ENCODE data around the gene WDR73. TPM values are rescaled to one million over a fixed set of nuclear protein-coding genes. Genes with fewer than 3 reads are reported as not detected.

The WDR73 gene
- total RNA-seq, 6 donors from 2014 or later, result 21.5 to 138 (median 35.8) TPM

DNA sequence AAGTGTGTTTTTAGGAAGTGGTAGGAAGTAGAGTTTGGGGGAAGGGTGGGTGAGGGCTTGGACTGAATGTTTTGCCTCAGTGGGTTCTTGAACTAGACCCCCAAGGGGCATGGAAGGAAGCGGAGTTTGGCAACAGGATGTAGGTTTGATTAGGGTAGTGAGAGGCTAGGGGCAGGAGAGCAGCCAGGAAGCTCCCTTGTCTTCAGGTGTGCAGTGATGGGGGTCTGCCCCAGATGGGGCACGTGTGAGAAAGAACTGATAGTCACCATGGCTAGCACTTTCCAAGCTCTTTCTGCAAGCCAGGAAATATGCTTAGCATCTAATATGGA lies 48.6 kb downstream of the WDR73 start:
- DNase-seq (no peak), ATAC-seq (ENCODE audit: low FRiP score in 2 of 2) (no peak)
- no peak overlapping the region for H3K27ac ChIP-seq
- peaks cover 0 to 19% (median 6%) of the 10 kb centered on the region in 4 donors for H3K36me3 ChIP-seq
- no peaks in the 10 kb centered on the region for H3K27me3 ChIP-seq
- peaks cover 5 to 16% (median 7%) of the 10 kb centered on the region in 4 donors for H3K4me1 ChIP-seq
- no peak overlapping the region for H3K4me3 ChIP-seq
- no peaks in the 10 kb centered on the region for H3K9me3 ChIP-seq
- TF ChIP-seq POLR2AphosphoS5 (IDR thresholded peaks at IDR 0.05) (no peak), EP300 (IDR thresholded peaks at IDR 0.05) (no peak), POLR2A (IDR thresholded peaks at IDR 0.05) (no peak)
- TF ChIP-seq, protein P1, sequence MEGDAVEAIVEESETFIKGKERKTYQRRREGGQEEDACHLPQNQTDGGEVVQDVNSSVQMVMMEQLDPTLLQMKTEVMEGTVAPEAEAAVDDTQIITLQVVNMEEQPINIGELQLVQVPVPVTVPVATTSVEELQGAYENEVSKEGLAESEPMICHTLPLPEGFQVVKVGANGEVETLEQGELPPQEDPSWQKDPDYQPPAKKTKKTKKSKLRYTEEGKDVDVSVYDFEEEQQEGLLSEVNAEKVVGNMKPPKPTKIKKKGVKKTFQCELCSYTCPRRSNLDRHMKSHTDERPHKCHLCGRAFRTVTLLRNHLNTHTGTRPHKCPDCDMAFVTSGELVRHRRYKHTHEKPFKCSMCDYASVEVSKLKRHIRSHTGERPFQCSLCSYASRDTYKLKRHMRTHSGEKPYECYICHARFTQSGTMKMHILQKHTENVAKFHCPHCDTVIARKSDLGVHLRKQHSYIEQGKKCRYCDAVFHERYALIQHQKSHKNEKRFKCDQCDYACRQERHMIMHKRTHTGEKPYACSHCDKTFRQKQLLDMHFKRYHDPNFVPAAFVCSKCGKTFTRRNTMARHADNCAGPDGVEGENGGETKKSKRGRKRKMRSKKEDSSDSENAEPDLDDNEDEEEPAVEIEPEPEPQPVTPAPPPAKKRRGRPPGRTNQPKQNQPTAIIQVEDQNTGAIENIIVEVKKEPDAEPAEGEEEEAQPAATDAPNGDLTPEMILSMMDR (IDR thresholded peaks at IDR 0.05), result no peak
- WGBS, 2 donors, result 56 to 59% methylated on average over 2 of the region's 2 CpGs

DNA sequence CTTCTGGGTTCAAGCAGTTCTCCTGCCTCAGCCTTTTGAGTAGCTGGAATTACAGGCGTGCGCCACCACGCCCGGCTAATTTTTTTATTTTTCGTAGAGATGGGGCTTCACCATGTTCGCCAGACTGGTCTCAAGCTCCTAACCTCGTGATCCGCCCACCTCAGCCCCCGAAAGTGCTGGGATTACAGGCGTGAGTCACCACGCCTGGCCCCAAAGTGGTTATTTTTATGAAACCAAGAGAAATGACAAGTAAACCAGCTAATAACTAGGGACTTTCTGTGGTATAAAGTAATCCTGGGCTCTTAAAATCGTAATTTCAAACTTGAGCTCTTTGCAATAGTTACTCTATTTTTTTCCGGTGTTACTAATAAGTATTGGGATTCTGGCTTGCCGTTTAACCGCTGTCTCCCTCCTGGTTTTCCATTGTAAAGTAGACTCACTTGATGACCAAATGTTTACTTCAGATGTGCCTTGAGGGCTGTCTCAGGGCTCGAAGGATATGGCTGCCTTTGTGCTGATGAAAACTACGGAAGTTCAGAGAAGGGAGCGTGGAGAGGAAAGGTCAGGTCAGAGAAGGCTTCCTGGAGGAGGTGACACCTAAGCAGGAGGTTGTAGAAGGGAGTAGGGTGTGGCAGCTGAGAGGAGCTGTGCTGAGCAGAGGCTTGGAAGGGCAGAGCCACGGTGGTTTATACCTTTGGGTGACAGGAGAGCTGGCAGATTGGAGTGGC lies 49.1 kb downstream of the WDR73 start:
- peaks cover 5 to 18% (median 8%) of the 10 kb centered on the region in 4 donors for H3K4me1 ChIP-seq
- no peak for DNase-seq
- no peak overlapping the region for H3K4me3 ChIP-seq
- no peak for ATAC-seq (ENCODE audit: low FRiP score in 2 of 2)
- TF ChIP-seq, protein P1 (IDR thresholded peaks at IDR 0.05), result no peak
- no peak for TF ChIP-seq POLR2A (IDR thresholded peaks at IDR 0.05)
- TF ChIP-seq EP300 (IDR thresholded peaks at IDR 0.05), result no peak
- TF ChIP-seq POLR2AphosphoS5 (IDR thresholded peaks at IDR 0.05), result no peak
- no peaks in the 10 kb centered on the region for H3K27me3 ChIP-seq
- H3K9me3 ChIP-seq, result no peaks in the 10 kb centered on the region
- H3K36me3 ChIP-seq, result peaks cover 0 to 19% (median 6%) of the 10 kb centered on the region in 4 donors
- 78 to 82% methylated on average over 19 of the region's 19 CpGs for WGBS, 2 donors
- H3K27ac ChIP-seq, result no peak overlapping the region

DNA sequence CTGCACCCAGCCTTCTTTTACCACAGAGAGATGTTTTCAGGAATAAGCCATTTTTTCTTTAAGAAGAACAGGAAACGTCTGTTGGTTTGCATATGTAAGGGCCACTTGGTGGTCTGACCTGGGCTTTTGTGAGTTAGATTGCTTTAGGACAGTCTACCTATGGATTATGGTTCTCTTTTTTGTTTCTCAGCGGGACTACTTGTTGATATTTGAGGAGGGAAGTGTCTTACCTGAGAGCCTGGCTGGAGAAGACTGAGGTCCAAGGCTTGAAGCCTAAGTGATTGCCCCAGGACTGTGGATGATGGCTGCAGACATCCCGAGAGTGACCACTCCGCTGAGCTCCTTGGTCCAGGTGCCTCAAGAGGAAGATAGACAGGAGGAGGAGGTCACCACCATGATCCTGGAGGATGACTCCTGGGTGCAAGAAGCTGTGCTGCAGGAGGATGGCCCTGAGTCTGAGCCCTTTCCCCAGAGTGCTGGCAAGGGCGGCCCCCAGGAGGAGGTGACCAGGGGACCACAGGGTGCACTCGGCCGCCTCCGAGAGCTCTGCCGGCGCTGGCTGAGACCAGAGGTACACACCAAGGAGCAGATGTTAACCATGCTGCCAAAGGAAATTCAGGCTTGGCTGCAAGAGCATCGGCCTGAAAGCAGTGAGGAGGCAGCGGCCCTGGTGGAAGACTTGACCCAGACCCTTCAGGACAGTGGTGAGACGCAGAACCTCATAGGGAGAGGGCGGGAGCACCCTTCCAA lies 50.3 kb downstream of the WDR73 start:
- DNase-seq (peak in 1 of 2 donors; percentile 56), ATAC-seq (ENCODE audit: low FRiP score in 2 of 2) (no peak)
- Histone ChIP-seq H3K36me3 (peaks cover 0 to 15% (median 6%) of the 10 kb centered on the region in 4 donors), H3K4me3 (no peak overlapping the region), H3K4me1 (peaks cover 5 to 28% (median 15%) of the 10 kb centered on the region in 4 donors), H3K27ac (no peak overlapping the region), H3K9me3 (no peaks in the 10 kb centered on the region), H3K27me3 (no peaks in the 10 kb centered on the region)
- TF ChIP-seq POLR2A (IDR thresholded peaks at IDR 0.05) (no peak), POLR2AphosphoS5 (IDR thresholded peaks at IDR 0.05) (no peak), EP300 (IDR thresholded peaks at IDR 0.05) (no peak)
- TF ChIP-seq, protein P1 (IDR thresholded peaks at IDR 0.05), result no peak
- WGBS, 2 donors, result 92 to 97% methylated on average over 11 to 14 of the region's 14 CpGs

DNA sequence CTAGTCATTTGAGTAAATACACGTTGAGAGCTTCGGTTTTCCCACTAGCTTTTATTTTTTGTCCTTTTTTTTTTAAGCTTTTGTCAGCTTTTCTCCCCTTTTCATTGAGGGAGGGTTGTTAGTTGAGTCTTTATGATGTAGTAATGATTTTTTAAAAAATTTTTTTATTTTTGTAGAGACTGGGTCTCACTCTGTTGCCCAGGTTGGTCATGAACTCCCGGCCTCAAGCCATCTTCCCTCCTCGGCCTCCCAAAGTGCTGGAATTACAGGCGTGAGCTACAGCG lies 52.6 kb downstream of the WDR73 start:
- Histone ChIP-seq H3K27me3 (no peaks in the 10 kb centered on the region), H3K4me3 (peak overlapping the region; percentile 79 to 96 (median 90)), H3K36me3 (peaks cover 0 to 3% (median 1%) of the 10 kb centered on the region in 4 donors), H3K27ac (no peak overlapping the region), H3K4me1 (peaks cover 5 to 28% (median 16%) of the 10 kb centered on the region in 4 donors), H3K9me3 (no peaks in the 10 kb centered on the region)
- DNase-seq (no peak), ATAC-seq (ENCODE audit: low FRiP score in 2 of 2) (no peak)
- TF ChIP-seq POLR2AphosphoS5 (IDR thresholded peaks at IDR 0.05) (no peak), EP300 (IDR thresholded peaks at IDR 0.05) (no peak), POLR2A (IDR thresholded peaks at IDR 0.05) (no peak)
- TF ChIP-seq, protein P1 (IDR thresholded peaks at IDR 0.05), result no peak
- 14 to 18% methylated on average over 6 of the region's 6 CpGs for WGBS, 2 donors

Measured in upper lobe of left lung (tissue), 6 donors.